MM.1S (cell line): ENCODE measurements around the gene NANOS1.

Experiments
- DNase-seq: peaks from one replicate; pipeline ENCODE4 v3.0.0-alpha.2; 2015
- H2AFZ ChIP-seq: fragments of 300-600 bp; sonication (generic); 2 replicates; pipeline ENCODE4 v1.6.0; 2016; ENCODE audit warnings: antibody characterized with exemption, low read length
- H3F3A ChIP-seq: fragments of 300-600 bp; sonication (generic); 2 replicates; pipeline ENCODE4 v1.6.1; 2016; ENCODE audit warnings: mild to moderate bottlenecking, antibody characterized with exemption, low read length, moderate library complexity, mixed read lengths; ENCODE audit not compliant: insufficient read depth
- H3K27ac ChIP-seq: fragments of 300-600 bp; sonication (generic); 2 replicates; pipeline ENCODE4 v1.5.1; 2016; ENCODE audit warnings: mild to moderate bottlenecking, low read length
- H3K27me3 ChIP-seq: fragments of 300-600 bp; sonication (generic); replicated peaks from 2 replicates; pipeline ENCODE4 v1.6.0; 2016; ENCODE audit warnings: low read length; ENCODE audit not compliant: insufficient read depth
- H3K36me3 ChIP-seq: fragments of 300-600 bp; sonication (generic); replicated peaks from 2 replicates; pipeline ENCODE4 v1.6.1; 2016; ENCODE audit warnings: mild to moderate bottlenecking, low read length, mixed read lengths; ENCODE audit not compliant: insufficient read depth
- H3K4me1 ChIP-seq: fragments of 300-600 bp; sonication (generic); 2 replicates; pipeline ENCODE4 v1.6.1; 2016; ENCODE audit warnings: low read length, mixed read lengths
- H3K4me2 ChIP-seq: fragments of 300-600 bp; sonication (generic); 2 replicates; pipeline ENCODE4 v1.6.0; 2016; ENCODE audit warnings: low read depth, low read length
- H3K4me3 ChIP-seq: fragments of 300-600 bp; sonication (generic); 2 replicates; pipeline ENCODE4 v1.5.1; 2016; ENCODE audit warnings: low read length, mixed read lengths
- H3K79me2 ChIP-seq: fragments of 300-600 bp; sonication (generic); 2 replicates; pipeline ENCODE4 v1.6.1; 2016; ENCODE audit warnings: mixed run types, low read length, mixed read lengths
- H3K9ac ChIP-seq: fragments of 300-600 bp; sonication (generic); 2 replicates; pipeline ENCODE4 v1.6.1; 2016; ENCODE audit warnings: low read length, mixed read lengths
- H3K9me2 ChIP-seq: fragments of 300-600 bp; sonication (generic); replicated peaks from 2 replicates; pipeline ENCODE4 v1.6.1; 2016; ENCODE audit warnings: mild to moderate bottlenecking, low read length, mixed read lengths; ENCODE audit not compliant: insufficient read depth
- H3K9me3 ChIP-seq: fragments of 300-600 bp; sonication (generic); replicated peaks from 2 replicates; pipeline ENCODE4 v1.6.1; 2016; ENCODE audit warnings: mild to moderate bottlenecking, low read length, mixed read lengths; ENCODE audit not compliant: insufficient read depth
- H4K20me1 ChIP-seq: fragments of 300-600 bp; sonication (generic); 2 replicates; pipeline ENCODE4 v1.6.1; 2016; ENCODE audit warnings: mild to moderate bottlenecking, low read length, moderate library complexity, mixed read lengths; ENCODE audit not compliant: insufficient read depth
- CTCF ChIP-seq: fragments of 300-600 bp; sonication (generic); IDR thresholded peaks from 2 replicates; pipeline ENCODE4 v1.5.1; 2016; ENCODE audit warnings: antibody characterized with exemption, low read length, mixed read lengths
- EZH2 ChIP-seq: fragments of 300-600 bp; sonication (generic); optimal IDR thresholded peaks from 2 replicates; pipeline ENCODE3; 2017; ENCODE audit warnings: low read depth, mild to moderate bottlenecking, antibody characterized with exemption, low read length, mixed read lengths
- EZH2phosphoT487 ChIP-seq: fragments of 300-600 bp; sonication (generic); IDR thresholded peaks from 2 replicates; pipeline ENCODE4 v1.6.1; 2018; ENCODE audit warnings: antibody characterized with exemption, low read length

Gene NANOS1

DNA sequence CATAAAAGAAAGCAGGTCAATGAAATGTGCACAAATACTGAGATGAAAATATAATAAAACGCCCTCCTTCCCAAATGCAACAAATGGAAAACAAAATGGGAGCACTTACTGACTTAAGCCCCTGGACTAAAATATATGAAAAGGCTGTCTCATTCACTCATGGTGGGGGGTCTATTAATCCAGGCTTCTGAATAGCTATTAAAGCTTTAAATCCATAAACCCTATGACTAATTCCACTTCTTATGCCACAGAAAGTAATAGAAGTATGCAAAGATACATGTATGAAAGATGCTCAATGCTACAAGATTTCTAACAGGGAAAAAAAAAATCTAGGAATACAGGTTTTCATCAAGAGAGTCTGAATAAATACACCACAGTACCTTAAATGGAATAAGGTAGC lies 30.6 kb downstream of the NANOS1 start:
- no peak overlapping the region for H3K4me2 ChIP-seq
- no peak overlapping the region for H3K9ac ChIP-seq
- H3K79me2 ChIP-seq, result peaks cover 97% of the 10 kb centered on the region
- peaks cover 53% of the 10 kb centered on the region for H3K36me3 ChIP-seq
- no peaks in the 10 kb centered on the region for H3K27me3 ChIP-seq
- H3K4me1 ChIP-seq, result no peaks in the 10 kb centered on the region
- H3K27ac ChIP-seq, result no peak overlapping the region
- no peaks in the 10 kb centered on the region for H3K9me2 ChIP-seq
- no peak overlapping the region for H3K4me3 ChIP-seq
- DNase-seq, result no peak
- TF ChIP-seq CTCF, result no peak
- TF ChIP-seq EZH2, result no peak
- no peak for TF ChIP-seq EZH2phosphoT487
- no peak overlapping the region for H2AFZ ChIP-seq
- H3F3A ChIP-seq, result peaks cover 7% of the 10 kb centered on the region; the same call in 1 of the 2 replicates
- no peaks in the 10 kb centered on the region for H3K9me3 ChIP-seq
- peaks cover 16% of the 10 kb centered on the region for H4K20me1 ChIP-seq

DNA sequence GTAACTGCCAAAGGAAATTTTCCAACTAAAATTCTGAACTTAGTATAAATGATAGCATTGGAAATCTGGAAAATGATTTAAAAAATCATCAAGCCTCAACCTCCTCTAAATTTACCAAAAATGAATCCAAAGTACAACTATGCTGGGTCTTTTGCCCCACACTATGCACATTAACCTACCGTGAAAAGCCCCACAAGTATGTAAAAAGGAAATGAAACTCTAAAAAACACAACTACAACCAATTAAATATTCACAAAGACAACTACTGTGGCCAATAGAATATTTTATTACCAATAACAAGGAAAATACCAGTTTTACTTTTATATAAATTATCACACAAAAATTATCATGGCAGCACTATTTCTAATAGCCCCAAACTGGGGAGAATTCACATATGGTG lies 31.8 kb downstream of the NANOS1 start:
- no peaks in the 10 kb centered on the region for H3K27me3 ChIP-seq
- peaks cover 100% of the 10 kb centered on the region for H3K79me2 ChIP-seq
- no peak overlapping the region for H3K4me3 ChIP-seq
- no peaks in the 10 kb centered on the region for H3K4me1 ChIP-seq
- no peak overlapping the region for H2AFZ ChIP-seq
- TF ChIP-seq CTCF, result no peak
- TF ChIP-seq EZH2, result no peak
- no peak for TF ChIP-seq EZH2phosphoT487
- H4K20me1 ChIP-seq, result peaks cover 16% of the 10 kb centered on the region
- no peaks in the 10 kb centered on the region for H3K9me3 ChIP-seq
- peaks cover 10% of the 10 kb centered on the region; the same call in 1 of the 2 replicates for H3F3A ChIP-seq
- H3K27ac ChIP-seq, result no peak overlapping the region
- H3K9me2 ChIP-seq, result no peaks in the 10 kb centered on the region
- no peak for DNase-seq
- H3K9ac ChIP-seq, result no peak overlapping the region
- no peak overlapping the region for H3K4me2 ChIP-seq
- H3K36me3 ChIP-seq, result peaks cover 57% of the 10 kb centered on the region

DNA sequence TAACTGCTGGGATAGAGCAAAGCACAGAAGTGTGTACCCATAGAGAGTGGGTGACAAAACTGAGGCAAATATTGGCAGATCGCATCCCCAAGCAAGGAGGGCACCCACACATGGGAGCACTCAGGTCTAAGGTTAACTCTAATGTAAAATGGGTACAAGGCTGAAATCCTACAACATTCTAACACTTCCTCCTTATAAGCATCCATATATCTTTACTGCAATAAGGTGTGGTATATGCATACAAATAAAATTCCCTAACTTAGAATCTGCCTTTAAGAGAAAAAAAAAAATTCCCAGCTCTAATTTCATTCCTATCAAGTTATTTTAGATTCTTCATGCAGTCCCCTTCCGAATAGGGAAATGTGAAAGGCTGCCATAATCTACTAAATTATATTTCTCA lies 32.4 kb downstream of the NANOS1 start:
- H3K9me2 ChIP-seq, result no peaks in the 10 kb centered on the region
- peaks cover 13% of the 10 kb centered on the region; the same call in 1 of the 2 replicates for H3F3A ChIP-seq
- H3K27me3 ChIP-seq, result no peaks in the 10 kb centered on the region
- peaks cover 16% of the 10 kb centered on the region for H4K20me1 ChIP-seq
- peaks cover 54% of the 10 kb centered on the region for H3K36me3 ChIP-seq
- TF ChIP-seq CTCF (no peak), EZH2phosphoT487 (no peak), EZH2 (no peak)
- no peaks in the 10 kb centered on the region for H3K9me3 ChIP-seq
- no peak for DNase-seq
- no peaks in the 10 kb centered on the region for H3K4me1 ChIP-seq
- no peak overlapping the region for H3K9ac ChIP-seq
- H3K4me3 ChIP-seq, result no peak overlapping the region
- peaks cover 100% of the 10 kb centered on the region for H3K79me2 ChIP-seq
- H2AFZ ChIP-seq, result no peak overlapping the region
- H3K27ac ChIP-seq, result no peak overlapping the region
- no peak overlapping the region for H3K4me2 ChIP-seq
